Neutrophil (primary cell): ENCODE results near the gene RAB31.
A peak's percentile ranks its signal among the peaks of the same experiment; 100 is the strongest.

ENCODE experiments used
- H3K27ac ChIP-seq: fragments of 200-600 bp; sonication (generic); 2 replicates; pipeline ENCODE4 v1.5.1; 2016; ENCODE audit warnings: mild to moderate bottlenecking, moderate library complexity
- H3K27me3 ChIP-seq: fragments of 200-600 bp; sonication (generic); 2 replicates; pipeline ENCODE4 v1.6.0; 2016; ENCODE audit warnings: mild to moderate bottlenecking
- H3K36me3 ChIP-seq: fragments of 200-600 bp; sonication (generic); 2 replicates; pipeline ENCODE4 v1.5.1; 2017
- H3K4me1 ChIP-seq, 2 experiments: fragments of 200-600 bp in 1 of 2; sonication (generic) in 1 of 2; 1 replicate in 1 of 2; 2 replicates in 1 of 2; pipeline versions ENCODE4 v1.5.1 to v1.6.1; 2013 to 2016; ENCODE audit warnings: low read depth in 1 of 2, low read length in 1 of 2, mild to moderate bottlenecking in 1 of 2, moderate library complexity in 1 of 2; ENCODE audit not compliant: control insufficient read depth in 1 of 2, insufficient read depth in 1 of 2
- H3K4me3 ChIP-seq, 2 experiments: fragments of 200-600 bp in 1 of 2; sonication (generic) in 1 of 2; 1 replicate in 1 of 2; 2 replicates in 1 of 2; pipeline ENCODE4 v1.5.1; 2013 to 2016; ENCODE audit warnings: low read depth in 1 of 2, low read length in 1 of 2, mild to moderate bottlenecking in 1 of 2, moderate library complexity in 1 of 2
- H3K9me3 ChIP-seq: fragments of 200-600 bp; sonication (generic); 2 replicates; pipeline ENCODE4 v1.5.1; 2016
- TF ChIP-seq, protein P1 (sequence below): fragments of 200-600 bp; sonication (generic); IDR thresholded peaks from 2 replicates; pipeline ENCODE4 v1.5.1; 2016; ENCODE audit warnings: antibody characterized with exemption

The RAB31 gene

GRCh38 chr18:9788140-9788539 lies 80.0 kb downstream of the RAB31 start:
- no peaks in the 10 kb centered on the region for H3K27me3 ChIP-seq
- H3K9me3 ChIP-seq: no peaks in the 10 kb centered on the region
- peak overlapping the region; percentile 89 for H3K27ac ChIP-seq
- H3K4me3 ChIP-seq: no peak overlapping the region
- H3K36me3 ChIP-seq: peaks cover 8% of the 10 kb centered on the region
- peaks cover 25 to 27% of the 10 kb centered on the region in 2 experiments for H3K4me1 ChIP-seq
- TF ChIP-seq, protein P1, sequence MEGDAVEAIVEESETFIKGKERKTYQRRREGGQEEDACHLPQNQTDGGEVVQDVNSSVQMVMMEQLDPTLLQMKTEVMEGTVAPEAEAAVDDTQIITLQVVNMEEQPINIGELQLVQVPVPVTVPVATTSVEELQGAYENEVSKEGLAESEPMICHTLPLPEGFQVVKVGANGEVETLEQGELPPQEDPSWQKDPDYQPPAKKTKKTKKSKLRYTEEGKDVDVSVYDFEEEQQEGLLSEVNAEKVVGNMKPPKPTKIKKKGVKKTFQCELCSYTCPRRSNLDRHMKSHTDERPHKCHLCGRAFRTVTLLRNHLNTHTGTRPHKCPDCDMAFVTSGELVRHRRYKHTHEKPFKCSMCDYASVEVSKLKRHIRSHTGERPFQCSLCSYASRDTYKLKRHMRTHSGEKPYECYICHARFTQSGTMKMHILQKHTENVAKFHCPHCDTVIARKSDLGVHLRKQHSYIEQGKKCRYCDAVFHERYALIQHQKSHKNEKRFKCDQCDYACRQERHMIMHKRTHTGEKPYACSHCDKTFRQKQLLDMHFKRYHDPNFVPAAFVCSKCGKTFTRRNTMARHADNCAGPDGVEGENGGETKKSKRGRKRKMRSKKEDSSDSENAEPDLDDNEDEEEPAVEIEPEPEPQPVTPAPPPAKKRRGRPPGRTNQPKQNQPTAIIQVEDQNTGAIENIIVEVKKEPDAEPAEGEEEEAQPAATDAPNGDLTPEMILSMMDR: no peak

DNA sequence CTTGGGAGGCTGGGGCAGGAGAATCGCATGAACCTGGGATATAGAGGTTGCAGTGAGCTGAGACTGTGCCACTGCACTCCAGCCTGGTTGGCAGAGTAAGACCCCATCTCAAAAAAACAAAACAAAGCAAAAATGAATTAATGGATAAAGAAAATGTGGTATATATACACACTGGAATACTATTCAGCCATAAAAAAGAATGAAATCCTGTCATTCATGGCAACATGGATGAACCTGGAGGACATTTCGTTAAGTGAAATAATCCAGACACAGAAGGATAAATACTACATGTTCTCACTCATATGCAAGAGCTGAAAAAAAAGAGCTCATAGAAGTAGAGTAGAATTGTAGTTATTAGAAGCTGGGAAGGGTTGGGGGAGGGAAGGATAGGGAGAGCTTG lies 80.8 kb downstream of the RAB31 start:
- TF ChIP-seq, protein P1: no peak
- Histone ChIP-seq H3K4me1 (peaks cover 25 to 27% of the 10 kb centered on the region in 2 experiments), H3K27ac (peak overlapping the region; percentile 89), H3K4me3 (no peak overlapping the region), H3K27me3 (no peaks in the 10 kb centered on the region), H3K9me3 (no peaks in the 10 kb centered on the region), H3K36me3 (peaks cover 8% of the 10 kb centered on the region)

DNA sequence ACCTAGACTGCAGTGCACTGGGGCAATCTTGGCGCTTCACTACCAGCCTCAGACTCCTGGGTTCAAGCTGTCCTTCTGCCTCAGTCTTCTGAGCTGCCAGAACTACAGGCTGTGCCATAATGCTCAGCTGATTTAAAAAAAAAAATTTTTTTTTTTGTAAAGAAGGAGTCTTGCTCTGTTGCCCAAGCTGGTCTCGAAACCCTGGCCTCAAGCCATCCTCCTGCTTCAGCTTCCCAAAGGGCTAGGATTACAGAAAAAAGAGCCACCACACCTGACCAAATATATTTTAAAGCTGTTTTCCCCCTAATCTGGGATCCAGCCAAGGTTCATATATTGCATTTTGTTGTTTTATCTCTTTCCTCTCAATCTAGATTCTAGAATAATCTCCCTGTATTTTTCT lies 82.2 kb downstream of the RAB31 start:
- Histone ChIP-seq H3K9me3 (no peaks in the 10 kb centered on the region), H3K27me3 (no peaks in the 10 kb centered on the region), H3K4me1 (peaks cover 24 to 29% of the 10 kb centered on the region in 2 experiments), H3K27ac (peak overlapping the region; percentile 70), H3K4me3 (no peak overlapping the region), H3K36me3 (peaks cover 5% of the 10 kb centered on the region)
- TF ChIP-seq, protein P1: no peak

- Histone ChIP-seq H3K4me3 (no peak overlapping the region), H3K36me3 (no peaks in the 10 kb centered on the region), H3K27ac (peak overlapping the region; percentile 86)
Observed at GRCh38 chr18:9791991-9792390, 83.9 kb downstream of the RAB31 start.

DNA sequence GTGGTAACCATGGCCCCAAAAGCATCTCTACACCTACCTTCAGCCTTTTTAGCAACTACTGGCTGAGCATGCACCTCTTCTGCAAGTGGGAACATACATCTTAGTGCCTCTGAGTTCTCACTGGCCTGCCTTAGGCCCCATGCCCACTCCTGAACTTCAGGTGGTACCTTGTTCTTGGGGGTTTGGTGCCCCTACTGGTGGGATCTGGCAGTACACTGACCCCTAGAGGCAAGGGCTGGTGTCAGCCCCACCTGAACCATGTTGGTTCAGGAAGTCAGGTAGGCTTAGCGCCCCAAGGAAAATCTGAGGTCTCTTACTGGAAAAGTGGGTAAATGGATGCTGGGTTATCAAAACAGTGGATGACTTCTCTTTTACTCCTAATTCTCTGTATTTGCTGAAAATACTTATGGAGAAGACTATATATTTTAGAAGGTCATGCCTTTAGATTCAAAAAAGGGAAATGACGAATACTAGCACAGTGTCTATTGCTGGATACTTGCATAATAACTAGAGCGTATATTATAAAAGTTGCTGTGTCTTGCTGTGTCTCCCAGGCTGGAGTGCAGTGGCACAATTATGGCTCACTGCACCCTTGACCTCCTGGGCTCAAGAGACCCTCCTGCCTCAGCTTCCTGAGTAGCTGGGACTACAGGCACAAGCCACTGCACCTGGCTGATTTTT lies 84.6 kb downstream of the RAB31 start:
- Histone ChIP-seq H3K27me3 (no peaks in the 10 kb centered on the region), H3K27ac (peak overlapping the region; percentile 86), H3K4me3 (peak overlapping the region in 1 of 2 experiments; percentile 34), H3K9me3 (no peaks in the 10 kb centered on the region), H3K36me3 (peaks cover 5% of the 10 kb centered on the region), H3K4me1 (peaks cover 29 to 32% of the 10 kb centered on the region in 2 experiments)
- TF ChIP-seq, protein P1: peak; percentile 89

More at GRCh38 chr18:9791991-9792390, 83.9 kb downstream of the RAB31 start:
- Histone ChIP-seq H3K9me3 (no peaks in the 10 kb centered on the region), H3K4me1 (peaks cover 29 to 32% of the 10 kb centered on the region in 2 experiments), H3K27me3 (no peaks in the 10 kb centered on the region)
- TF ChIP-seq, protein P1: no peak
